Activated CD4-positive, alpha-beta T cell treated with anti-CD3 and anti-CD28 coated beads, Interleukin-10, Interleukin-2, amounts not matched to agents 100 ng/mL and 50 ng/mL, durations not matched to agents 16 hours and 8 hours (primary cell): ENCODE data around the gene XRCC2.
"Not testable (repeated sequence)": the region's sequence is repeated elsewhere in the genome, so short reads cannot be mapped to it uniquely, and the experiment has no call there.

ENCODE experiments used
- DNase-seq: peaks from one replicate; pipeline ENCODE4 v3.0.0-alpha.2; 2020

Gene XRCC2

GRCh38 chr7:152675759-152676636 lies at the start of gene XRCC2:
Gene XRCC2, minus strand, starts transcription at chr7:152676141. Its CDS starts 62 bp downstream, at chr7:152676079.
- DNase-seq: peak; percentile 95

- DNase-seq: no peak
These were observed 47.4 kb upstream of the XRCC2 start for GRCh38 chr7:152723364-152723763.

GRCh38 chr7:152712412-152713042 lies 36.6 kb upstream of the XRCC2 start:
- not testable (repeated sequence) for DNase-seq

GRCh38 chr7:152711444-152711944 lies 35.6 kb upstream of the XRCC2 start:
- DNase-seq: no peak

- DNase-seq: no peak
These were observed 34.2 kb upstream of the XRCC2 start for GRCh38 chr7:152710153-152710442.

GRCh38 chr7:152709287-152710152 lies 33.6 kb upstream of the XRCC2 start:
- DNase-seq: no peak

- no peak for DNase-seq
These were observed 28.9 kb upstream of the XRCC2 start for GRCh38 chr7:152704796-152705384.

- DNase-seq: no peak
These were observed 23.1 kb upstream of the XRCC2 start for GRCh38 chr7:152699079-152699478.

- DNase-seq: not testable (repeated sequence)
These were observed 21.5 kb upstream of the XRCC2 start for GRCh38 chr7:152697268-152697974.

- DNase-seq: not testable (repeated sequence)
These were observed 16.3 kb upstream of the XRCC2 start for GRCh38 chr7:152692196-152692595.

- no peak for DNase-seq
These were observed 7.4 kb upstream of the XRCC2 start for GRCh38 chr7:152683297-152683696.

- no peak for DNase-seq
These were observed 2.1 kb upstream of the XRCC2 start for GRCh38 chr7:152677808-152678670.

- peak; percentile 36 for DNase-seq
These were observed 832 bp downstream of the XRCC2 start for GRCh38 chr7:152674860-152675758.

GRCh38 chr7:152673897-152674296 lies 2.0 kb downstream of the XRCC2 start:
- no peak for DNase-seq

GRCh38 chr7:152672626-152673025 lies 3.3 kb downstream of the XRCC2 start:
- DNase-seq: no peak

- no peak for DNase-seq
These were observed 6.2 kb downstream of the XRCC2 start for GRCh38 chr7:152669758-152670157.

- DNase-seq: no peak
These were observed 7.0 kb downstream of the XRCC2 start for GRCh38 chr7:152668975-152669374.

GRCh38 chr7:152667958-152668357 lies 8.0 kb downstream of the XRCC2 start:
- DNase-seq: no peak

- DNase-seq: no peak
These were observed 9.9 kb downstream of the XRCC2 start for GRCh38 chr7:152666078-152666477.

- no peak for DNase-seq
These were observed 11.3 kb downstream of the XRCC2 start for GRCh38 chr7:152664636-152665035.
